HepG2 (cell line): ENCODE measurements around the gene ASAP2. TPM values are rescaled to one million over a fixed set of nuclear protein-coding genes. Genes with fewer than 3 reads are reported as not detected.

Source experiments
- HMG20A ChIP-seq: IDR thresholded peaks from 2 replicates; pipeline ENCODE4 v1.6.1; 2016; ENCODE audit warnings: borderline replicate concordance
- MYNN ChIP-seq: sonication (generic); formaldehyde crosslinking; IDR thresholded peaks from 2 replicates; pipeline ENCODE4 v1.4.0; 2020; ENCODE audit warnings: mild to moderate bottlenecking, low read depth, missing genetic modification reagents
- RBM39 ChIP-seq: fragments of 200-400 bp; formaldehyde crosslinking; IDR thresholded peaks from one replicate; pipeline ENCODE4 v1.6.1; 2018; ENCODE audit warnings: antibody characterized with exemption, mild to moderate bottlenecking, low read depth, low read length; ENCODE audit not compliant: poor library complexity, severe bottlenecking
- USF2 ChIP-seq, 2 experiments: sonication (generic) in 1 of 2; formaldehyde crosslinking in 1 of 2; IDR thresholded peaks; 2 replicates each; pipeline versions ENCODE4 v1.5.1 to v1.6.1; 2011 to 2020; ENCODE audit warnings: borderline replicate concordance in 1 of 2, low read depth in 1 of 2, low read length in 1 of 2, mild to moderate bottlenecking in 1 of 2, missing genetic modification reagents in 1 of 2, moderate library complexity in 1 of 2
- ZNF317 ChIP-seq: sonication (generic); formaldehyde crosslinking; IDR thresholded peaks from 2 replicates; pipeline ENCODE4 v1.5.0; 2020; ENCODE audit warnings: mild to moderate bottlenecking, missing genetic modification reagents
- ZNF350 ChIP-seq: sonication (generic); formaldehyde crosslinking; IDR thresholded peaks from 2 replicates; pipeline ENCODE4 v1.4.0; 2020; ENCODE audit warnings: mild to moderate bottlenecking, low read depth, missing genetic modification reagents, borderline replicate concordance
- ZNF709 ChIP-seq: sonication (generic); formaldehyde crosslinking; IDR thresholded peaks from 2 replicates; pipeline ENCODE4 v1.5.0; 2020; ENCODE audit warnings: mild to moderate bottlenecking, missing genetic modification reagents
- ZNF839 ChIP-seq: sonication (generic); formaldehyde crosslinking; IDR thresholded peaks from 2 replicates; pipeline ENCODE4 v1.4.0; 2020; ENCODE audit warnings: missing genetic modification reagents, mild to moderate bottlenecking, borderline replicate concordance
- ZSCAN31 ChIP-seq: sonication (generic); formaldehyde crosslinking; IDR thresholded peaks from 2 replicates; pipeline ENCODE4 v1.5.0; 2020; ENCODE audit warnings: low read depth, mild to moderate bottlenecking, missing genetic modification reagents
- polyA plus RNA-seq, 8 experiments: library from polyadenylated mRNA; depleted of rRNA in 3 of 8; stranded (reverse) in 7 of 8; unstranded in 1 of 8; fragments of >200 nt; fragmentation: Illumina TruSeq in 4 of 8; extraction: Trizol in 4 of 8; gene quantifications; 2 replicates each; pipeline versions ENCODE4 v1.2.1 to v1.2.3, GENCODE V29; 2011 to 2016; ENCODE audit warnings: low read depth in 4 of 8, missing spikeins in 1 of 8, mixed read lengths in 1 of 8; ENCODE audit not compliant: insufficient read depth in 1 of 8
- total RNA-seq, 5 experiments: library from RNA; depleted of rRNA; stranded (reverse); fragments of >200 nt; fragmentation: Illumina TruSeq; extraction: Trizol; gene quantifications; 2 replicates each; pipeline ENCODE4 v1.2.3, GENCODE V29; 2016; ENCODE audit warnings: low read depth in 1 of 5
- TF ChIP-seq, protein P1 (sequence below): fragments of 450-650 bp; IDR thresholded peaks from 2 replicates; pipeline ENCODE4 v1.6.1; 2016
- TF ChIP-seq, protein P2 (sequence below): IDR thresholded peaks from 2 replicates; pipeline ENCODE4 v1.6.1; 2016
- TF ChIP-seq, protein P3 (sequence below): sonication (generic); formaldehyde crosslinking; IDR thresholded peaks from 2 replicates; pipeline ENCODE4 v1.5.1; 2020; ENCODE audit warnings: mild to moderate bottlenecking, missing genetic modification reagents, moderate library complexity
- TF ChIP-seq, protein P4 (sequence below): IDR thresholded peaks from 2 replicates; pipeline ENCODE4 v1.6.1; 2016; ENCODE audit warnings: low read depth, missing genetic modification reagents, missing compliant biosample characterization
- TF ChIP-seq, protein P5 (sequence below): sonication (generic); formaldehyde crosslinking; IDR thresholded peaks from 2 replicates; pipeline ENCODE4 v1.8.0; 2022; ENCODE audit warnings: mild to moderate bottlenecking, missing genetic modification reagents; ENCODE audit not compliant: insufficient replicate concordance

ASAP2 gene
- total and polyA plus RNA-seq, 2 of the 13 experiments (the other 11 are each of a cell fraction or from before 2014, with no cell fraction given) = 7.3 to 22.3 TPM

DNA sequence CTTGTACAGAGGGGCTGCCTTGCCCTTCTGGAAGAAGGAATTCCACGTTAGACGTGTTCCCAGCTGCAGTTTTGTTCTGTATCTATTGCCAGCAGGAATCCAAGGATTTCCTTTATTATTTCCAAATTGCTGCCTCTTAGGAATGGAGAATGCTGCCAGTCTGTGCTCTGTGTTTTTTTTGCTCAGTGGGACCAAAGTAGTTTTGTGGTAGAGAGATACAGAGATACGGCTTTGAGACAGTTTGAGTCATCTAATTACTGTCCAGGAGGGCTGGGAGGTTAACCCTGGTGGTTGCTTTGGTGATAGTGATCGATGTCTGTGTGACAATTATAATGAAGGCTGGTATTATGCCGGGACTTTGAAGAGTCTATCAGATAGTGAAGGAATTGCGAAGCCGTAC is 26.3 kb downstream of the ASAP2 start (continued):
- TF ChIP-seq USF2 (IDR thresholded peaks at IDR 0.05; ENCODE audit: low read depth, low read length) = no peak
- no peak for TF ChIP-seq USF2 (CRISPR knock-in tag; IDR thresholded peaks at IDR 0.05; ENCODE audit: borderline replicate concordance)
- TF ChIP-seq, protein P1, sequence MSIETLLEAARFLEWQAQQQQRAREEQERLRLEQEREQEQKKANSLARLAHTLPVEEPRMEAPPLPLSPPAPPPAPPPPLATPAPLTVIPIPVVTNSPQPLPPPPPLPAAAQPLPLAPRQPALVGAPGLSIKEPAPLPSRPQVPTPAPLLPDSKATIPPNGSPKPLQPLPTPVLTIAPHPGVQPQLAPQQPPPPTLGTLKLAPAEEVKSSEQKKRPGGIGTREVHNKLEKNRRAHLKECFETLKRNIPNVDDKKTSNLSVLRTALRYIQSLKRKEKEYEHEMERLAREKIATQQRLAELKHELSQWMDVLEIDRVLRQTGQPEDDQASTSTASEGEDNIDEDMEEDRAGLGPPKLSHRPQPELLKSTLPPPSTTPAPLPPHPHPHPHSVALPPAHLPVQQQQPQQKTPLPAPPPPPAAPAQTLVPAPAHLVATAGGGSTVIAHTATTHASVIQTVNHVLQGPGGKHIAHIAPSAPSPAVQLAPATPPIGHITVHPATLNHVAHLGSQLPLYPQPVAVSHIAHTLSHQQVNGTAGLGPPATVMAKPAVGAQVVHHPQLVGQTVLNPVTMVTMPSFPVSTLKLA = no peak
- TF ChIP-seq, protein P2, sequence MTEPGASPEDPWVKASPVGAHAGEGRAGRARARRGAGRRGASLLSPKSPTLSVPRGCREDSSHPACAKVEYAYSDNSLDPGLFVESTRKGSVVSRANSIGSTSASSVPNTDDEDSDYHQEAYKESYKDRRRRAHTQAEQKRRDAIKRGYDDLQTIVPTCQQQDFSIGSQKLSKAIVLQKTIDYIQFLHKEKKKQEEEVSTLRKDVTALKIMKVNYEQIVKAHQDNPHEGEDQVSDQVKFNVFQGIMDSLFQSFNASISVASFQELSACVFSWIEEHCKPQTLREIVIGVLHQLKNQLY (CRISPR knock-in tag) = no peak
- TF ChIP-seq ZNF317 (CRISPR knock-in tag) = no peak
- TF ChIP-seq ZNF709 (CRISPR knock-in tag) = no peak
- TF ChIP-seq, protein P3, sequence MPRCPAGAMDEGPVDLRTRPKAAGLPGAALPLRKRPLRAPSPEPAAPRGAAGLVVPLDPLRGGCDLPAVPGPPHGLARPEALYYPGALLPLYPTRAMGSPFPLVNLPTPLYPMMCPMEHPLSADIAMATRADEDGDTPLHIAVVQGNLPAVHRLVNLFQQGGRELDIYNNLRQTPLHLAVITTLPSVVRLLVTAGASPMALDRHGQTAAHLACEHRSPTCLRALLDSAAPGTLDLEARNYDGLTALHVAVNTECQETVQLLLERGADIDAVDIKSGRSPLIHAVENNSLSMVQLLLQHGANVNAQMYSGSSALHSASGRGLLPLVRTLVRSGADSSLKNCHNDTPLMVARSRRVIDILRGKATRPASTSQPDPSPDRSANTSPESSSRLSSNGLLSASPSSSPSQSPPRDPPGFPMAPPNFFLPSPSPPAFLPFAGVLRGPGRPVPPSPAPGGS (CRISPR knock-in tag) = no peak
- no peak for TF ChIP-seq RBM39
- no peak for TF ChIP-seq MYNN
- no peak for TF ChIP-seq ZNF839 (CRISPR knock-in tag)
- TF ChIP-seq, protein P4, sequence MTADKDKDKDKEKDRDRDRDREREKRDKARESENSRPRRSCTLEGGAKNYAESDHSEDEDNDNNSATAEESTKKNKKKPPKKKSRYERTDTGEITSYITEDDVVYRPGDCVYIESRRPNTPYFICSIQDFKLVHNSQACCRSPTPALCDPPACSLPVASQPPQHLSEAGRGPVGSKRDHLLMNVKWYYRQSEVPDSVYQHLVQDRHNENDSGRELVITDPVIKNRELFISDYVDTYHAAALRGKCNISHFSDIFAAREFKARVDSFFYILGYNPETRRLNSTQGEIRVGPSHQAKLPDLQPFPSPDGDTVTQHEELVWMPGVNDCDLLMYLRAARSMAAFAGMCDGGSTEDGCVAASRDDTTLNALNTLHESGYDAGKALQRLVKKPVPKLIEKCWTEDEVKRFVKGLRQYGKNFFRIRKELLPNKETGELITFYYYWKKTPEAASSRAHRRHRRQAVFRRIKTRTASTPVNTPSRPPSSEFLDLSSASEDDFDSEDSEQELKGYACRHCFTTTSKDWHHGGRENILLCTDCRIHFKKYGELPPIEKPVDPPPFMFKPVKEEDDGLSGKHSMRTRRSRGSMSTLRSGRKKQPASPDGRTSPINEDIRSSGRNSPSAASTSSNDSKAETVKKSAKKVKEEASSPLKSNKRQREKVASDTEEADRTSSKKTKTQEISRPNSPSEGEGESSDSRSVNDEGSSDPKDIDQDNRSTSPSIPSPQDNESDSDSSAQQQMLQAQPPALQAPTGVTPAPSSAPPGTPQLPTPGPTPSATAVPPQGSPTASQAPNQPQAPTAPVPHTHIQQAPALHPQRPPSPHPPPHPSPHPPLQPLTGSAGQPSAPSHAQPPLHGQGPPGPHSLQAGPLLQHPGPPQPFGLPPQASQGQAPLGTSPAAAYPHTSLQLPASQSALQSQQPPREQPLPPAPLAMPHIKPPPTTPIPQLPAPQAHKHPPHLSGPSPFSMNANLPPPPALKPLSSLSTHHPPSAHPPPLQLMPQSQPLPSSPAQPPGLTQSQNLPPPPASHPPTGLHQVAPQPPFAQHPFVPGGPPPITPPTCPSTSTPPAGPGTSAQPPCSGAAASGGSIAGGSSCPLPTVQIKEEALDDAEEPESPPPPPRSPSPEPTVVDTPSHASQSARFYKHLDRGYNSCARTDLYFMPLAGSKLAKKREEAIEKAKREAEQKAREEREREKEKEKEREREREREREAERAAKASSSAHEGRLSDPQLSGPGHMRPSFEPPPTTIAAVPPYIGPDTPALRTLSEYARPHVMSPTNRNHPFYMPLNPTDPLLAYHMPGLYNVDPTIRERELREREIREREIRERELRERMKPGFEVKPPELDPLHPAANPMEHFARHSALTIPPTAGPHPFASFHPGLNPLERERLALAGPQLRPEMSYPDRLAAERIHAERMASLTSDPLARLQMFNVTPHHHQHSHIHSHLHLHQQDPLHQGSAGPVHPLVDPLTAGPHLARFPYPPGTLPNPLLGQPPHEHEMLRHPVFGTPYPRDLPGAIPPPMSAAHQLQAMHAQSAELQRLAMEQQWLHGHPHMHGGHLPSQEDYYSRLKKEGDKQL (CRISPR knock-in tag) = peak; percentile 63; the same call in 1 of the 2 replicates
- TF ChIP-seq, protein P5, sequence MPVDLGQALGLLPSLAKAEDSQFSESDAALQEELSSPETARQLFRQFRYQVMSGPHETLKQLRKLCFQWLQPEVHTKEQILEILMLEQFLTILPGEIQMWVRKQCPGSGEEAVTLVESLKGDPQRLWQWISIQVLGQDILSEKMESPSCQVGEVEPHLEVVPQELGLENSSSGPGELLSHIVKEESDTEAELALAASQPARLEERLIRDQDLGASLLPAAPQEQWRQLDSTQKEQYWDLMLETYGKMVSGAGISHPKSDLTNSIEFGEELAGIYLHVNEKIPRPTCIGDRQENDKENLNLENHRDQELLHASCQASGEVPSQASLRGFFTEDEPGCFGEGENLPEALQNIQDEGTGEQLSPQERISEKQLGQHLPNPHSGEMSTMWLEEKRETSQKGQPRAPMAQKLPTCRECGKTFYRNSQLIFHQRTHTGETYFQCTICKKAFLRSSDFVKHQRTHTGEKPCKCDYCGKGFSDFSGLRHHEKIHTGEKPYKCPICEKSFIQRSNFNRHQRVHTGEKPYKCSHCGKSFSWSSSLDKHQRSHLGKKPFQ (CRISPR knock-in tag) = no peak
- TF ChIP-seq ZSCAN31 = no peak
- TF ChIP-seq ZNF350 (CRISPR knock-in tag) = no peak
- peak; percentile 31; the same call in 1 of the 2 replicates for TF ChIP-seq HMG20A (CRISPR knock-in tag)
